IMR-90 (cell line): ENCODE data around the gene PHOX2A.

ENCODE experiments used
- CEBPB ChIP-seq: IDR thresholded peaks from 2 replicates; pipeline ENCODE4 v1.6.1; 2012; ENCODE audit warnings: low read depth, low read length, improper control_type of control experiment
- FOS ChIP-seq: fragments of 150-350 bp; IDR thresholded peaks from 2 replicates; pipeline ENCODE4 v1.6.1; 2016; ENCODE audit warnings: low read depth, low read length
- MAZ ChIP-seq: IDR thresholded peaks from 2 replicates; pipeline ENCODE4 v1.6.1; 2012; ENCODE audit warnings: low read depth, mild to moderate bottlenecking, low read length, improper control_type of control experiment, moderate library complexity, borderline replicate concordance
- MXI1 ChIP-seq: IDR thresholded peaks from 2 replicates; pipeline ENCODE4 v1.6.1; 2012; ENCODE audit warnings: low read depth, mild to moderate bottlenecking, low read length, moderate library complexity, borderline replicate concordance
- POLR2A ChIP-seq: IDR thresholded peaks from 2 replicates; pipeline ENCODE4 v1.6.1; 2012; ENCODE audit warnings: mild to moderate bottlenecking, low read depth, low read length
- RAD21 ChIP-seq: IDR thresholded peaks from 2 replicates; pipeline ENCODE4 v1.6.1; 2012; ENCODE audit warnings: low read length, improper control_type of control experiment
- RCOR1 ChIP-seq: IDR thresholded peaks from 2 replicates; pipeline ENCODE4 v1.6.1; 2012; ENCODE audit warnings: mild to moderate bottlenecking, low read length, improper control_type of control experiment; ENCODE audit not compliant: insufficient replicate concordance
- RFX5 ChIP-seq: IDR thresholded peaks from 2 replicates; pipeline ENCODE4 v1.8.0; 2012; ENCODE audit warnings: low read depth, mild to moderate bottlenecking, low read length, moderate library complexity
- SMC3 ChIP-seq: fragments of 150-350 bp; IDR thresholded peaks from 2 replicates; pipeline ENCODE4 v1.6.1; 2016; ENCODE audit warnings: low read depth, mild to moderate bottlenecking, antibody characterized with exemption, low read length, moderate library complexity
- TF ChIP-seq, protein P1 (sequence below): conservative IDR thresholded peaks from 2 replicates; pipeline ENCODE4 v1.5.1; 2012; ENCODE audit warnings: mild to moderate bottlenecking, low read depth, low read length, improper control_type of control experiment
- TF ChIP-seq, protein P2 (sequence below): fragments of 150-350 bp; IDR thresholded peaks from 2 replicates; pipeline ENCODE4 v1.6.1; 2017; ENCODE audit warnings: mild to moderate bottlenecking, antibody characterized with exemption, low read length, low read depth

DNA sequence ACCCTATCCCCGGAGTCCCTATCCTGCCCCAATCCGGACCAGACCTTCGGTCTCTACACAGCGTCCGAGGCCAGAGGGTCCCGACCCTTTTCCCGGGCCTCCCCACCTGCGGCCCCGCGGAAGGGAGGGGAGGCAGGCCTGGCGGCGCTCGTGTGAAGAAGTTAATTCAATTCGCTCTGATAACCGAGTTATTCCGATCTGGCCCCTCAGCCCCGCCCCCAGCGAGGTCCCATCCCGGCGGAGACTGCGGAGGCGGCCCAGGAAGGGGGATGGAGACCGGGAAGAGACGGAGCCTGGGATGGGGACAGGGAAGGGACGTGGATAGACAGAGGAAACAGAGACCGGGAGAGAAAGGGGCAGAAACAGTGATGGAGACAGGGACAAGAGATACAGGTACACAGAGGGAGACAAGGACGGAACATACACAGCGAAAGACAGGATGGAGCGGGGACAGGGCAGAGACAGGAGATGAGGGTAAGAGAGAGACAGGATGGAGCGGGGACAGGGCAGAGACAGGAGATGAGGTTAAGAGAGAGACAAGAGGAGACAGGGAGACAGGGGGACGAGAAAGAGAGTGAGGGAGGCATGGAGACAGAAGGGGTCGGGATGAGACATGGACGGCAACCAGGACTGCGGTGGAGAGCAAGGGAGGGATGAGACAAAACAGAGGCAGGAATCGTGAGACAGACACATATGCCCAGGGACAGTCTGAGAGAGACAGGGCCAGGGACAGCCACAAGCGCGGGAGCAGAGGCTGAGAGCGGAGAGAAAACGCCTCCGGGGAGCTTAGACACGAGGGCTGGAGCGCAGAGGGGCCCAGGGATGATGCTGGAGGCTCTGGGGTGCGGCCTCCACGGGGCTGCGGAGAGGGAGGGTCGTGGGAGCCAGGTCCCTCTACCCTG is 636 bp upstream of the PHOX2A start:
- TF ChIP-seq MAZ (no peak), RAD21 (no peak), RFX5 (no peak), CEBPB (no peak), POLR2A (no peak), MXI1 (no peak), RCOR1 (no peak), FOS (no peak), SMC3 (no peak)
- TF ChIP-seq, protein P1, sequence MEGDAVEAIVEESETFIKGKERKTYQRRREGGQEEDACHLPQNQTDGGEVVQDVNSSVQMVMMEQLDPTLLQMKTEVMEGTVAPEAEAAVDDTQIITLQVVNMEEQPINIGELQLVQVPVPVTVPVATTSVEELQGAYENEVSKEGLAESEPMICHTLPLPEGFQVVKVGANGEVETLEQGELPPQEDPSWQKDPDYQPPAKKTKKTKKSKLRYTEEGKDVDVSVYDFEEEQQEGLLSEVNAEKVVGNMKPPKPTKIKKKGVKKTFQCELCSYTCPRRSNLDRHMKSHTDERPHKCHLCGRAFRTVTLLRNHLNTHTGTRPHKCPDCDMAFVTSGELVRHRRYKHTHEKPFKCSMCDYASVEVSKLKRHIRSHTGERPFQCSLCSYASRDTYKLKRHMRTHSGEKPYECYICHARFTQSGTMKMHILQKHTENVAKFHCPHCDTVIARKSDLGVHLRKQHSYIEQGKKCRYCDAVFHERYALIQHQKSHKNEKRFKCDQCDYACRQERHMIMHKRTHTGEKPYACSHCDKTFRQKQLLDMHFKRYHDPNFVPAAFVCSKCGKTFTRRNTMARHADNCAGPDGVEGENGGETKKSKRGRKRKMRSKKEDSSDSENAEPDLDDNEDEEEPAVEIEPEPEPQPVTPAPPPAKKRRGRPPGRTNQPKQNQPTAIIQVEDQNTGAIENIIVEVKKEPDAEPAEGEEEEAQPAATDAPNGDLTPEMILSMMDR: no peak
- TF ChIP-seq, protein P2, sequence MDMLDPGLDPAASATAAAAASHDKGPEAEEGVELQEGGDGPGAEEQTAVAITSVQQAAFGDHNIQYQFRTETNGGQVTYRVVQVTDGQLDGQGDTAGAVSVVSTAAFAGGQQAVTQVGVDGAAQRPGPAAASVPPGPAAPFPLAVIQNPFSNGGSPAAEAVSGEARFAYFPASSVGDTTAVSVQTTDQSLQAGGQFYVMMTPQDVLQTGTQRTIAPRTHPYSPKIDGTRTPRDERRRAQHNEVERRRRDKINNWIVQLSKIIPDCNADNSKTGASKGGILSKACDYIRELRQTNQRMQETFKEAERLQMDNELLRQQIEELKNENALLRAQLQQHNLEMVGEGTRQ: no peak
